A549 (cell line): ENCODE measurements around the gene ZFC3H1.

ENCODE experiments used
- BHLHE40 ChIP-seq: IDR thresholded peaks from 2 replicates; pipeline ENCODE4 v1.6.1; 2012; ENCODE audit warnings: low read depth, low read length, inconsistent platforms
- EHF ChIP-seq: fragments of 250-450 bp; sonication (Bioruptor Pico); IDR thresholded peaks from 2 replicates; pipeline ENCODE4 v1.5.0; 2020; ENCODE audit warnings: mild to moderate bottlenecking
- EP300 ChIP-seq, 2 experiments: fragments of >200 bp; sonication (Bioruptor Twin); formaldehyde crosslinking; IDR thresholded peaks; 2 replicates in 1 of 2; 3 replicates in 1 of 2; pipeline ENCODE4 v1.6.1; 2016 to 2017
- MYC ChIP-seq: IDR thresholded peaks from 2 replicates; pipeline ENCODE4 v1.6.1; 2012; ENCODE audit warnings: mild to moderate bottlenecking, inconsistent platforms, low read length, improper control_type of control experiment, borderline replicate concordance
- POLR2A ChIP-seq: IDR thresholded peaks from 2 replicates; pipeline ENCODE4 v1.6.1; 2012; ENCODE audit warnings: mild to moderate bottlenecking, low read length
- TF ChIP-seq, protein P1 (sequence below): fragments of >200 bp; sonication (Bioruptor Twin); formaldehyde crosslinking; IDR thresholded peaks from 3 replicates; pipeline ENCODE4 v1.5.1; 2016

DNA sequence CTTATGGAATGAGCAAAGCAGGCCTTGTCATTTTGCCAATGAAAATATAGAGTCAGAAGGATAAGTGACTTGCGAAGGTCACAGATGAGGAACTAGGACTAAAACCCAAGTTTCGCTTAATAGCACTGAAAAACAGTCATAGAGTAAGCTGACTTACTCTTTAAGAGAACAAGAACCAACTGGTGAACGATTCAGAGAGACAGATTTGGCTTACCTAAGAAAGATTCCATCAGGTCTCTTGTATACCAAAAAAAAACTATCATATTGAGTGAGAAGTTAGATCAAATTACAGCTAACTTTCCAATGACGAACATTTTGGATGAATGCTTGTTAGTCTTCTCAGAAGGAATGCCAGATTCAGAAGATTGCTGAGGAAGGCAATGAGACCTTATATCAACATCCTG lies 74.2 kb downstream of the ZFC3H1 start:
- TF ChIP-seq, protein P1, sequence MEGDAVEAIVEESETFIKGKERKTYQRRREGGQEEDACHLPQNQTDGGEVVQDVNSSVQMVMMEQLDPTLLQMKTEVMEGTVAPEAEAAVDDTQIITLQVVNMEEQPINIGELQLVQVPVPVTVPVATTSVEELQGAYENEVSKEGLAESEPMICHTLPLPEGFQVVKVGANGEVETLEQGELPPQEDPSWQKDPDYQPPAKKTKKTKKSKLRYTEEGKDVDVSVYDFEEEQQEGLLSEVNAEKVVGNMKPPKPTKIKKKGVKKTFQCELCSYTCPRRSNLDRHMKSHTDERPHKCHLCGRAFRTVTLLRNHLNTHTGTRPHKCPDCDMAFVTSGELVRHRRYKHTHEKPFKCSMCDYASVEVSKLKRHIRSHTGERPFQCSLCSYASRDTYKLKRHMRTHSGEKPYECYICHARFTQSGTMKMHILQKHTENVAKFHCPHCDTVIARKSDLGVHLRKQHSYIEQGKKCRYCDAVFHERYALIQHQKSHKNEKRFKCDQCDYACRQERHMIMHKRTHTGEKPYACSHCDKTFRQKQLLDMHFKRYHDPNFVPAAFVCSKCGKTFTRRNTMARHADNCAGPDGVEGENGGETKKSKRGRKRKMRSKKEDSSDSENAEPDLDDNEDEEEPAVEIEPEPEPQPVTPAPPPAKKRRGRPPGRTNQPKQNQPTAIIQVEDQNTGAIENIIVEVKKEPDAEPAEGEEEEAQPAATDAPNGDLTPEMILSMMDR = no peak
- TF ChIP-seq EP300 (IDR thresholded peaks at IDR 0.05) (no peak), POLR2A (no peak), MYC (no peak), EHF (CRISPR knock-in tag) (no peak), BHLHE40 (no peak)
